AG09309 (cell line): ENCODE data around the gene LUZP1.

ENCODE experiments used
- DNase-seq: peaks from one replicate; pipeline ENCODE4 v3.0.0-alpha.2; 2010; ENCODE audit warnings: low read depth
- H3K4me3 ChIP-seq: 2 replicates; pipeline ENCODE4 v1.5.1; 2011; ENCODE audit warnings: mild to moderate bottlenecking, low read depth, low read length, moderate library complexity; ENCODE audit not compliant: control insufficient read depth
- TF ChIP-seq, protein P1 (sequence below): IDR thresholded peaks from 2 replicates; pipeline ENCODE4 v1.5.1; 2011; ENCODE audit warnings: mild to moderate bottlenecking, low read depth, low read length, inconsistent platforms; ENCODE audit not compliant: insufficient read depth, control insufficient read depth; ENCODE audit errors: missing control alignments

The LUZP1 gene

DNA sequence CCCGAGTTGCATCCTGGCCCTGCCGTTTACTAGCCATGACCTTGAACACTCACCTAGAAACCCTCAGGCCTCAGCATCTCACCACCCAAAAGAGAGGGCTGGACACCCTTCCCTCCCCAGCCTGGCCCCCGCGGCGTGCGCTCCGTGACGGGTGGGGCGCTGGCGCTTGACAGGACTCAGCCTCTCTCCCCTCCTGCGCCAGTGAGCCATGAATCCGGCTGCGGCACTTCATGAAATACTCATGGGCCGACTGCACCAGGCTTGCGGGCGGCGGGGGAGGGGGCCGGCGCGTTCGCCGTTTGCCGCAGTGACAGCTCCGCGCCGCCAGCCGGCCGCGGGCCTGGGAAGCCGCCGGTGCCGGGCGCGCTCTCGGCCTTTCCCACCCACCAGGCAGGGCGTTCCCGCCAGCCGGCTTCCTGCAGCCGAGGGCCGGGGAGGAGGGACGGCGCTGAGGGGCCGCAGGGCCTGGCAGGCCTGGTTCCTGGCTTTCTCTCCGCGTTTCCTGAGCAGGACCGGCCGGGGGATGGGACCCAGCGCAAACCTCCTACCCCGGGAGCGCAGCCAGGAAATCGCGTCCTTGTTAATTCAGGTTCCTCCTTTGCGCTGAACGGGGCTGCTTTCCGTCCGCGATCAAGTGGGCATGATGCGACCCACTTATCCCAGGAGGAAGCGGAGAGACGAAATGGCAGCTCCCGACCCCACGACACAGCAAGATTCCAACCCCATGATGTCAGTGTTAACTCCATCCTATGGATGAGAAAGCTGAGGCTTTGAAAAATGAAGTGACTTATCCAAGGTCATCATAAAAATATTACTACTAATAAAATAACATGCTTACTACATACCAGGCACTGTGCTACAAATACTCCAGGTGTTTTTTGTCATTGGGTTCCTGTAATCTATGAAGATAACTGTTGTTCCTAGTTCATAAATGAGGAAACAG lies 9.1 kb upstream of the LUZP1 start:
- H3K4me3 ChIP-seq: peak overlapping the region; percentile 66
- DNase-seq: no peak
- TF ChIP-seq, protein P1, sequence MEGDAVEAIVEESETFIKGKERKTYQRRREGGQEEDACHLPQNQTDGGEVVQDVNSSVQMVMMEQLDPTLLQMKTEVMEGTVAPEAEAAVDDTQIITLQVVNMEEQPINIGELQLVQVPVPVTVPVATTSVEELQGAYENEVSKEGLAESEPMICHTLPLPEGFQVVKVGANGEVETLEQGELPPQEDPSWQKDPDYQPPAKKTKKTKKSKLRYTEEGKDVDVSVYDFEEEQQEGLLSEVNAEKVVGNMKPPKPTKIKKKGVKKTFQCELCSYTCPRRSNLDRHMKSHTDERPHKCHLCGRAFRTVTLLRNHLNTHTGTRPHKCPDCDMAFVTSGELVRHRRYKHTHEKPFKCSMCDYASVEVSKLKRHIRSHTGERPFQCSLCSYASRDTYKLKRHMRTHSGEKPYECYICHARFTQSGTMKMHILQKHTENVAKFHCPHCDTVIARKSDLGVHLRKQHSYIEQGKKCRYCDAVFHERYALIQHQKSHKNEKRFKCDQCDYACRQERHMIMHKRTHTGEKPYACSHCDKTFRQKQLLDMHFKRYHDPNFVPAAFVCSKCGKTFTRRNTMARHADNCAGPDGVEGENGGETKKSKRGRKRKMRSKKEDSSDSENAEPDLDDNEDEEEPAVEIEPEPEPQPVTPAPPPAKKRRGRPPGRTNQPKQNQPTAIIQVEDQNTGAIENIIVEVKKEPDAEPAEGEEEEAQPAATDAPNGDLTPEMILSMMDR: no peak

DNA sequence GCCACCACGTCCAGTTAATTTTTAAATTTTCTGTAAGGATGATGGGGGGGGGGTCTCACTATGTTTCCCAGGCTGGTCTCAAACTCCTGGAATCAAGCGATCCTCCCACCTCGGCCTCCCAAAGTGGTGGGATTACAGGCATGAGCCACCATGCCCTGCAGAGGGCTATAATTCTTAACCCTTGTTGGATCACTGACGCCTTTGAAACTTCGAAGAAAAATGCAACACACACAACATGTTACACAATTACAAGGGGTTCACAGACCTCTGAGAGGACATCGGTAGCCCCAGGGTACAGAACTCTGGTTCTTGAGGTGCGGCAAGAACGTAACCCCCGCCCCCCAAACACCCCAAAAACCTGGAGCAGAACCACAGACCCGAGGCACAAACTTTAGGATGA lies 8.4 kb upstream of the LUZP1 start:
- TF ChIP-seq, protein P1: no peak
- DNase-seq: no peak
- peak overlapping the region; percentile 66 for H3K4me3 ChIP-seq

DNA sequence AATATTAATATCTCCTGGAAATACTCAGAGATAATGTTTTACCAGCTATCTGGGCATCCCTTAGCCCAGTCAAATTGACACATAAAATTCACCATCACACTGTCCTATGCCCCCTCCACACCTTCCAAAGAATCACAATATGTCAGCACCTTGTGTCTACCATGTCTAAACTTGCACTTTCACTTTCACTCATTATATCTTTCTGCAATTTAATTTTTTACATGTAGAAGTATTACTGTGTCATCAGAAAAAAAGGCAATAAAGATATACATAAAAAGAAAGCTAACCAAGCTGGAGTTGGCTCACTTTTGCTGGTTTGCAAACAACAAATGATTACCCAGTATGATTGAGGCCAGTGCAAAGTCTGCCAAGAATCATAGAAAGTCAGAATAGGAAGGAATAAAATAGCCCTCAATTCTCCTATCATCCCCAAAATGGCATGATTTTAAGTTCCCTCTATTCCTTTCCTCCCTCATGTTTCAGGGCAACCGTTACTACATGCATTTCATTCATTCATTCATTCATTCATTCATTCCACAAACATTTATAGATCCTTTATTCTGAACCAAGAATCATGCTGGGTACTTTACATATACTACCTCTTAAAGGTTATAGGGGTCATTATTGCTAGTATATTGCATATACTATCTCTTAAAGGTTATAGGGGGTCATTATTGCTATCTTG lies 5.9 kb upstream of the LUZP1 start:
- no peak overlapping the region for H3K4me3 ChIP-seq
- DNase-seq: no peak
- TF ChIP-seq, protein P1: no peak

- no peak overlapping the region for H3K4me3 ChIP-seq
- DNase-seq: no peak
- TF ChIP-seq, protein P1: no peak
Observed at GRCh38 chr1:23171181-23171755, 2.6 kb upstream of the LUZP1 start.

DNA sequence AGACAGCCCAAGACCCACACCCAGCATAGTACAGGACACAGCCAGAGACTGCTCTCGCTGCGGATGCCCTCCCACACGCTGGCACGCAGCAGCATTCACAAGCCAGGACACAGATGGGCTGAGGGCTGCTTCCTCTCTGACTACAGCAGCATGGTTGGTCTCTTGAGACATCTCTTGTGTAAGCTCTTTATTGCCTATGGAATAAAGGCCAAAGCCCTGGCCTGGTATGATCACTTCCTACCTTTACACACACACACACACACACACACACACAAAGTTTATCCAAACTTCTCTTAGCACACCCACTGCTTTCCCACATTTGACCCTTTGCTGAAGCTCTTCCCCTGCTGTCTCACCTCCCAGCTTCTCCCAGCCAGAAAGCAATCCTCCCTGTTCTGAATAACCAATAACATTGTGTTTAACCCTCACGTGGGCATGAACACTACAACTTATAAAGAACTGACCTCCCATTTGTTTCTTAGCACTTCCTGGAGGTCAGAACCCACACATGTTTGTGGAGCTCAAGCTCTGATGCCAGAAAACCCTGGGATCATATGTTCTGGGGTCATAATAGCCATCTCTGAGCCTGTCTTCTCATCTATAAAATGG lies 1.2 kb upstream of the LUZP1 start:
- peak; percentile 85 for DNase-seq

DNA sequence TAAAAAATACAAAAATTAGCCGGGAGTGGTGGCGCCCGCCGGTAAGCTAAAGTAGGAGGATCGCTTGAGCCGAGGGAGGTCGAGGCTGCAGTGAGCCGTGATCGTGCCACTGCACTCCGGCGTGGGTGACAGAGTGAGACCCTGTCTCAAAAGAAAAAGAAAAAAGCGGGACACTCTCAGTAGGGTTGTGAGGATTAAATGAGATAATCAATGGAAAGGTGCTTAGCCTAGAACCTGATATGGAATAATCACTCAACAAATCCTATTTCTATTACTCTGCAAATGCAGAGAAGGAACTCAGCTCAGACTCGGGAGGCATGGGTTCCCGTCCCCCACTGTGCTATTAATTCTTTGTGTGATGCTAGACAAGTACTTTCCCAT lies 529 bp upstream of the LUZP1 start:
- TF ChIP-seq, protein P1: no peak
- no peak overlapping the region for H3K4me3 ChIP-seq
- no peak for DNase-seq

More for the DNA sequence above, 1.2 kb upstream of the LUZP1 start:
- no peak overlapping the region for H3K4me3 ChIP-seq
- TF ChIP-seq, protein P1: no peak
